HepG2 (cell line): ENCODE results near the gene TTLL11. TPM values are rescaled to one million over a fixed set of nuclear protein-coding genes. Genes with fewer than 3 reads are reported as not detected.

Experiments used
- ATAC-seq: fragments of 200-7000 bp; cut with Tn5 transposase; 3 replicates; pipeline ENCODE4 v1.9.1; 2020; ENCODE audit warnings: mild to moderate bottlenecking, moderate library complexity
- BruUV-seq: library from RNA; stranded (reverse); fragments of 400-500 nt; replicated peaks from 2 replicates; lab custom pipeline; 2021; lab: Mats Ljungman, UMichigan
- CTCF ChIA-PET: fragments of 300-600 bp; formaldehyde crosslinking; extraction: SDS; loops from one replicate; lab custom pipeline; 2021; ENCODE audit warnings: low total read pairs, inconsistent platforms, low intra/inter-chr PET ratio; lab: Yijun Ruan, JAX
- POLR2A ChIA-PET: fragments of 350-600 bp; sonication (Branson Sonifier 250); formaldehyde crosslinking; loops from one replicate; lab custom pipeline; 2020; ENCODE audit warnings: antibody characterized with exemption, inconsistent platforms; lab: Yijun Ruan, JAX
- DNase-seq: peaks from one replicate; pipeline ENCODE4 v3.0.0-alpha.2; 2015; ENCODE audit warnings: low spot score
- FAIRE-seq: peaks from 3 replicates; lab custom pipeline; 2011; peaks lifted over from hg19 to GRCh38; lab: Jason Lieb, UNC
- H2AFZ ChIP-seq: one replicate; pipeline ENCODE4 v1.6.1; 2011; ENCODE audit warnings: low read length, inconsistent platforms
- H3K27ac ChIP-seq: fragments of 300-600 bp; 3 replicates; pipeline ENCODE4 v1.8.0; 2011; ENCODE audit warnings: mixed run types, mild to moderate bottlenecking, mixed read lengths, low read length, inconsistent platforms; ENCODE audit not compliant: insufficient read depth; ENCODE audit errors: extremely low read length
- H3K27me3 ChIP-seq, 2 experiments: fragments of 200-600 bp in 1 of 2; 2 replicates in 1 of 2; 3 replicates in 1 of 2; pipeline versions ENCODE4 v1.6.0 to v1.8.0; 2011; ENCODE audit warnings: low read length in 2 of 2, mild to moderate bottlenecking in 2 of 2, moderate library complexity in 2 of 2, inconsistent platforms in 1 of 2; ENCODE audit not compliant: insufficient read depth in 2 of 2, control insufficient read depth in 1 of 2
- H3K36me3 ChIP-seq, 2 experiments: fragments of 200-600 bp in 1 of 2; replicated peaks in 1 of 2; 2 replicates in 1 of 2; 3 replicates in 1 of 2; pipeline versions ENCODE4 v1.5.1 to v1.8.0; 2011; ENCODE audit warnings: low read length in 2 of 2, inconsistent platforms in 1 of 2; ENCODE audit not compliant: insufficient read depth in 2 of 2, control insufficient read depth in 1 of 2
- H3K4me1 ChIP-seq: 2 replicates; pipeline ENCODE4 v1.5.1; 2012; ENCODE audit warnings: low read length, inconsistent platforms; ENCODE audit not compliant: insufficient read depth
- H3K4me2 ChIP-seq: 2 replicates; pipeline ENCODE4 v1.6.0; 2011; ENCODE audit warnings: low read depth, low read length, inconsistent platforms
- H3K4me3 ChIP-seq, 3 experiments: fragments of 200-600 bp in 1 of 3; sonication (generic), shearing (Covaris generic) in 1 of 3; replicated peaks in 1 of 3; 2 replicates each; pipeline ENCODE4 v1.5.1; 2011 to 2016; ENCODE audit warnings: low read length in 3 of 3, inconsistent platforms in 2 of 3, low read depth in 2 of 3, mild to moderate bottlenecking in 2 of 3, control low read depth in 1 of 3, mixed read lengths in 1 of 3; ENCODE audit not compliant: insufficient read depth in 1 of 3
- H3K79me2 ChIP-seq: one replicate; pipeline ENCODE4 v1.6.1; 2011; ENCODE audit warnings: low read length, inconsistent platforms; ENCODE audit not compliant: insufficient read depth
- H3K9ac ChIP-seq: 2 replicates; pipeline ENCODE4 v1.6.0; 2011; ENCODE audit warnings: mild to moderate bottlenecking, low read depth, low read length, inconsistent platforms; ENCODE audit not compliant: insufficient read depth
- H3K9me3 ChIP-seq: 2 replicates; pipeline ENCODE4 v1.5.1; 2012; ENCODE audit warnings: mild to moderate bottlenecking, low read length
- H4K20me1 ChIP-seq: 2 replicates; pipeline ENCODE4 v1.6.0; 2011; ENCODE audit warnings: inconsistent platforms, mild to moderate bottlenecking, low read length, moderate library complexity; ENCODE audit not compliant: insufficient read depth
- BCLAF1 ChIP-seq: fragments of 450-650 bp; IDR thresholded peaks from 2 replicates; pipeline ENCODE4 v1.6.1; 2017; ENCODE audit warnings: mild to moderate bottlenecking
- HIVEP1 ChIP-seq: sonication (generic); formaldehyde crosslinking; IDR thresholded peaks from 2 replicates; pipeline ENCODE4 v1.4.0; 2020; ENCODE audit warnings: mild to moderate bottlenecking, missing genetic modification reagents
- ZNF263 ChIP-seq: sonication (generic); formaldehyde crosslinking; IDR thresholded peaks from 2 replicates; pipeline ENCODE4 v1.4.0; 2020; ENCODE audit warnings: missing genetic modification reagents
- ZNF687 ChIP-seq: sonication (generic); formaldehyde crosslinking; IDR thresholded peaks from 2 replicates; pipeline ENCODE4 v1.5.1; 2020; ENCODE audit warnings: mild to moderate bottlenecking, missing genetic modification reagents, moderate library complexity
- WGBS: methylation state at CpG from one replicate; pipeline ENCODE4 v1.1.6; 2017; ENCODE audit warnings: low lambda C conversion rate; 5-methylcytosine and 5-hydroxymethylcytosine counted together
- in situ Hi-C: cut with HindIII; loops from 2 replicates; pipeline ENCODE4 v1.10.0; 2017; ENCODE audit warnings: low pct_unique_long_range_greater_than_20kb; ENCODE audit not compliant: extremely low pct_ligation_motif_present
- intact Hi-C: fragments of 100-400 bp; cut with micrococcal nuclease; formaldehyde crosslinking; loops from one replicate; pipeline ENCODE4 v1.10.0; 2022; ENCODE audit not compliant: unreplicated experiment
- polyA plus RNA-seq, 8 experiments: library from polyadenylated mRNA; depleted of rRNA in 3 of 8; stranded (reverse) in 7 of 8; unstranded in 1 of 8; fragments of >200 nt; fragmentation: Illumina TruSeq in 4 of 8; extraction: Trizol in 4 of 8; gene quantifications; 2 replicates each; pipeline versions ENCODE4 v1.2.1 to v1.2.3, GENCODE V29; 2011 to 2016; ENCODE audit warnings: low read depth in 4 of 8, missing spikeins in 1 of 8, mixed read lengths in 1 of 8; ENCODE audit not compliant: insufficient read depth in 1 of 8
- total RNA-seq, 5 experiments: library from RNA; depleted of rRNA; stranded (reverse); fragments of >200 nt; fragmentation: Illumina TruSeq; extraction: Trizol; gene quantifications; 2 replicates each; pipeline ENCODE4 v1.2.3, GENCODE V29; 2016; ENCODE audit warnings: low read depth in 1 of 5

Gene TTLL11
- total and polyA plus RNA-seq, 2 of the 13 experiments (the other 11 are each of a cell fraction or from before 2014, with no cell fraction given): 4.5 to 5.2 TPM

- peaks cover 20% of the 10 kb centered on the region for H3K4me1 ChIP-seq
- TF ChIP-seq HIVEP1 (CRISPR knock-in tag): 0 out of 2 replicates have a peak, but pooled peaks have one; percentile 36
- TF ChIP-seq ZNF263 (CRISPR knock-in tag): peak; percentile 22; the same call in 1 of the 2 replicates
- TF ChIP-seq ZNF687 (CRISPR knock-in tag): peak; percentile 55
- no peak for TF ChIP-seq BCLAF1
- TF ChIP-seq, all 625 proteins: peak for 3
- Histone ChIP-seq H3K9me3 (no peaks in the 10 kb centered on the region), H3K36me3 (no peaks in the 10 kb centered on the region), H3K27ac (no peak overlapping the region), H4K20me1 (no peaks in the 10 kb centered on the region), H3K79me2 (no peaks in the 10 kb centered on the region), H3K4me2 (no peak overlapping the region), H3K4me3 (no peak overlapping the region), H3K27me3 (peaks cover under 1 to 16% of the 10 kb centered on the region in 2 experiments; a peak in 3 of 5 replicates), H2AFZ (no peak overlapping the region), H3K9ac (no peak overlapping the region)
- FAIRE-seq: no peak
- DNase-seq: no peak
- intact Hi-C loops (no loop called here), in situ Hi-C loops (no loop called here)
- BruUV-seq: no TSS peak
- 59% methylated on average over 18 of the region's 20 CpGs for WGBS
- ChIA-PET POLR2A (interaction anchor here (1.6 kb wide), 1 partner anchor 206 kb away, joined by 3 read pairs; no protein-coding TSS in a partner anchor), CTCF (no interaction called here)
- ATAC-seq: no peak
Measured at GRCh38 chr9:121840838-121841760, 252.0 kb downstream of the TTLL11 start.
